Keratinocyte (primary cell): ENCODE data around the gene THRB. TPM values are rescaled to one million over a fixed set of nuclear protein-coding genes. Genes with fewer than 3 reads are reported as not detected.

Experiments
- DNase-seq: peaks from one replicate; pipeline ENCODE4 v3.0.0-alpha.2; 2011; ENCODE audit warnings: low read depth, missing footprints, low spot score
- FAIRE-seq: peaks from 2 replicates; lab custom pipeline; 2011; peaks lifted over from hg19 to GRCh38; lab: Jason Lieb, UNC
- H2AFZ ChIP-seq: 2 replicates; pipeline ENCODE4 v1.6.0; 2012; ENCODE audit warnings: low read length, control low read depth, inconsistent platforms; ENCODE audit not compliant: control insufficient read depth
- H3K27ac ChIP-seq: 2 replicates; pipeline ENCODE4 v1.5.1; 2011; ENCODE audit warnings: low read length; ENCODE audit not compliant: control insufficient read depth, insufficient read depth
- H3K27me3 ChIP-seq: 3 replicates; pipeline ENCODE4 v1.6.0; 2011; ENCODE audit warnings: low read length; ENCODE audit not compliant: control insufficient read depth, insufficient read depth; ENCODE audit errors: extremely low read depth
- H3K36me3 ChIP-seq, 2 experiments: 2 replicates in 1 of 2; 3 replicates in 1 of 2; pipeline ENCODE4 v1.5.1; 2011; ENCODE audit warnings: low read length in 2 of 2, mild to moderate bottlenecking in 1 of 2; ENCODE audit not compliant: control insufficient read depth in 2 of 2, insufficient read depth in 2 of 2; ENCODE audit errors: extremely low read depth in 1 of 2
- H3K4me1 ChIP-seq: 3 replicates; pipeline ENCODE4 v1.5.1; 2011; ENCODE audit warnings: low read length; ENCODE audit not compliant: control insufficient read depth, insufficient read depth; ENCODE audit errors: extremely low read depth
- H3K4me2 ChIP-seq: 3 replicates; pipeline ENCODE4 v1.6.0; 2011; ENCODE audit warnings: low read depth, low read length; ENCODE audit not compliant: control insufficient read depth, insufficient read depth; ENCODE audit errors: extremely low read depth
- H3K4me3 ChIP-seq, 3 experiments: fragments of 200-600 bp in 1 of 3; sonication (generic) in 1 of 3; 2 replicates in 2 of 3; 3 replicates in 1 of 3; pipeline ENCODE4 v1.5.1; 2011 to 2016; ENCODE audit warnings: low read length in 3 of 3, mild to moderate bottlenecking in 3 of 3, control low read depth in 2 of 3, inconsistent platforms in 1 of 3, low read depth in 1 of 3, mixed read lengths in 1 of 3, mixed run types in 1 of 3, moderate library complexity in 1 of 3; ENCODE audit not compliant: control insufficient read depth in 2 of 3, insufficient read depth in 2 of 3; ENCODE audit errors: extremely low read depth in 1 of 3
- H3K79me2 ChIP-seq: 2 replicates; pipeline ENCODE4 v1.6.0; 2012; ENCODE audit warnings: low read length; ENCODE audit not compliant: control insufficient read depth, insufficient read depth
- H3K9ac ChIP-seq: 3 replicates; pipeline ENCODE4 v1.6.0; 2011; ENCODE audit warnings: low read length; ENCODE audit not compliant: control insufficient read depth, insufficient read depth; ENCODE audit errors: extremely low read depth
- H3K9me1 ChIP-seq: 3 replicates; pipeline ENCODE4 v1.6.0; 2011; ENCODE audit warnings: low read length; ENCODE audit not compliant: control insufficient read depth, insufficient read depth; ENCODE audit errors: extremely low read depth
- H3K9me3 ChIP-seq: 2 replicates; pipeline ENCODE4 v1.5.1; 2012; ENCODE audit warnings: low read depth, low read length; ENCODE audit not compliant: control insufficient read depth
- H4K20me1 ChIP-seq: 3 replicates; pipeline ENCODE4 v1.6.0; 2011; ENCODE audit warnings: low read length; ENCODE audit not compliant: control insufficient read depth, insufficient read depth; ENCODE audit errors: extremely low read depth
- EZH2 ChIP-seq: IDR thresholded peaks from one replicate; pipeline ENCODE4 v1.6.1; 2012; ENCODE audit warnings: inconsistent platforms, mild to moderate bottlenecking, low read length, moderate library complexity
- dilution Hi-C: fragments of 300-500 bp; cut with MboI; formaldehyde crosslinking; loops from one replicate; pipeline ENCODE4 v1.7.0; 2020; ENCODE audit warnings: low sequenced_read_pairs; ENCODE audit not compliant: extremely low pct_ligation_motif_present
- polyA plus RNA-seq, 5 experiments: library from polyadenylated mRNA; depleted of rRNA in 3 of 5; stranded (reverse) in 3 of 5; stranded (forward) in 1 of 5; unstranded in 1 of 5; fragments of >200 nt; gene quantifications; 1 replicate in 1 of 5; 2 replicates in 3 of 5; 3 replicates in 1 of 5; pipeline versions ENCODE4 v1.2.1 to v1.2.3, GENCODE V29; 2011 to 2012; ENCODE audit warnings: missing spikeins in 2 of 5, low read depth in 1 of 5, low replicate concordance in 1 of 5
- TF ChIP-seq, protein P1 (sequence below), 3 experiments: IDR thresholded peaks in 1 of 3; conservative IDR thresholded peaks in 1 of 3; optimal IDR thresholded peaks in 1 of 3; 2 replicates in 2 of 3; 3 replicates in 1 of 3; pipeline versions ENCODE3 to v1.5.1; 2011; ENCODE audit warnings: low read length in 3 of 3, mild to moderate bottlenecking in 3 of 3, moderate library complexity in 2 of 3, control low read depth in 1 of 3, inconsistent platforms in 1 of 3; ENCODE audit not compliant: insufficient read depth in 2 of 3; ENCODE audit errors: extremely low read depth in 1 of 3

THRB gene
- polyA plus RNA-seq, 1 donor (not counting 4 experiments of a cell fraction or from before 2014, with no cell fraction given): 2.6 TPM

DNA sequence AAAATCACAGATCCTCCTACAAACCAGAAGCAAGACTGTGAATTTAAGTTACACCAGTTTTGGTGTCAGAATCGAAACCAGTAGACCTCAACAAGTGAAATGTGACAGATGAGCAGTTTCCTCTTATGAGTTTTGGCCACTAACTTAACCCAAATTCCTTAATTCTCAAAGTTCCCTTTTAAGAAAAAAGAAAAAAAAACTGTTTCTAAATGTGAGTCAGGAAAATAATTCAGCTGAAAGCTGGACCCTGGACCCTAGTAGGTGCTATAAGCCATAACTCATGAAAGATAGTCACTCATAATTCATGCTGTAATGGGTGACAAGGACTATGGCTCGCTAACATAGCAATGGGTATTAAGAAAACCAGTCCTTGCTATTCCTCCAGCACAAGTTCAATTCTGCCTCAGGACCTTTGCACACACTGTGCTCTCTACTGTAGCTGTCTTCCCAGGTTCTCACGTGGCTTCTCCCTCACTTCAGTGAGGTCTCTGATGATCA, 9.0 kb upstream of the THRB start:
- FAIRE-seq: no peak
- dilution Hi-C loops: no loop called here

DNA sequence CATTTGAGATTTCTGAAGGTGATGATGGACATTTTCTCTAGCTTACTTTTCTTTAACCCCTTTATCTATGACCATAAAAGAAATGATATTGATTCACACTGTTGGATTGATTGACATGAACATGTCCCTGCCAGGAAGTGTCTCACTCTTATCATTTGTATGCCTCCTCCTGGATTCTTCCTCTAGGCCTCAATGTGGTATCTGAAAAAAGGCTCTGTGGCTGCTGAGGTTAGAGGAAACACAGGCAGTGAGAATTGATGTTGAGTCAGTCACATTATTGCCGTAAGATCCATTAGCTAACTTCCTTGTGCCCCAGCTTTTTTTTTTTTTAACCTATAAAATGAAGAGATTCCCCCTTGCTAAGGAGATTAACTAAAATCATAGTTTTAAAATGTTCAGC, 8.0 kb upstream of the THRB start:
- FAIRE-seq (peak; percentile 90), DNase-seq (no peak)
- H3K4me3 ChIP-seq: no peak overlapping the region
- H3K4me1 ChIP-seq: peaks cover 6% of the 10 kb centered on the region
- H3K9me3 ChIP-seq: no peaks in the 10 kb centered on the region
- no peaks in the 10 kb centered on the region for H4K20me1 ChIP-seq
- dilution Hi-C loops: no loop called here
- TF ChIP-seq, protein P1, sequence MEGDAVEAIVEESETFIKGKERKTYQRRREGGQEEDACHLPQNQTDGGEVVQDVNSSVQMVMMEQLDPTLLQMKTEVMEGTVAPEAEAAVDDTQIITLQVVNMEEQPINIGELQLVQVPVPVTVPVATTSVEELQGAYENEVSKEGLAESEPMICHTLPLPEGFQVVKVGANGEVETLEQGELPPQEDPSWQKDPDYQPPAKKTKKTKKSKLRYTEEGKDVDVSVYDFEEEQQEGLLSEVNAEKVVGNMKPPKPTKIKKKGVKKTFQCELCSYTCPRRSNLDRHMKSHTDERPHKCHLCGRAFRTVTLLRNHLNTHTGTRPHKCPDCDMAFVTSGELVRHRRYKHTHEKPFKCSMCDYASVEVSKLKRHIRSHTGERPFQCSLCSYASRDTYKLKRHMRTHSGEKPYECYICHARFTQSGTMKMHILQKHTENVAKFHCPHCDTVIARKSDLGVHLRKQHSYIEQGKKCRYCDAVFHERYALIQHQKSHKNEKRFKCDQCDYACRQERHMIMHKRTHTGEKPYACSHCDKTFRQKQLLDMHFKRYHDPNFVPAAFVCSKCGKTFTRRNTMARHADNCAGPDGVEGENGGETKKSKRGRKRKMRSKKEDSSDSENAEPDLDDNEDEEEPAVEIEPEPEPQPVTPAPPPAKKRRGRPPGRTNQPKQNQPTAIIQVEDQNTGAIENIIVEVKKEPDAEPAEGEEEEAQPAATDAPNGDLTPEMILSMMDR (optimal IDR thresholded peaks at IDR 0.05 in 1 of 3, IDR thresholded peaks at IDR 0.05 in 1 of 3, conservative IDR thresholded peaks at IDR 0.05 in 1 of 3; ENCODE audit: extremely low read depth in 1 of 3, insufficient read depth in 2 of 3, low read length in 3 of 3): no peak
- no peak for TF ChIP-seq EZH2
- H3K27ac ChIP-seq: no peak overlapping the region
- no peaks in the 10 kb centered on the region for H3K27me3 ChIP-seq
- H3K79me2 ChIP-seq: no peaks in the 10 kb centered on the region
- H2AFZ ChIP-seq: no peak overlapping the region
- no peak overlapping the region for H3K4me2 ChIP-seq
- no peaks in the 10 kb centered on the region for H3K36me3 ChIP-seq
- no peak overlapping the region for H3K9ac ChIP-seq
- no peaks in the 10 kb centered on the region for H3K9me1 ChIP-seq

More for the DNA sequence above, 9.0 kb upstream of the THRB start:
- no peaks in the 10 kb centered on the region for H3K9me3 ChIP-seq
- H2AFZ ChIP-seq: no peak overlapping the region
- no peaks in the 10 kb centered on the region for H3K36me3 ChIP-seq
- H3K4me2 ChIP-seq: no peak overlapping the region
- no peak for TF ChIP-seq EZH2
- TF ChIP-seq, protein P1 (optimal IDR thresholded peaks at IDR 0.05 in 1 of 3, IDR thresholded peaks at IDR 0.05 in 1 of 3, conservative IDR thresholded peaks at IDR 0.05 in 1 of 3; ENCODE audit: extremely low read depth in 1 of 3, insufficient read depth in 2 of 3, low read length in 3 of 3): no peak
- H3K27ac ChIP-seq: no peak overlapping the region
- no peaks in the 10 kb centered on the region for H3K9me1 ChIP-seq
- H3K79me2 ChIP-seq: no peaks in the 10 kb centered on the region
- H3K27me3 ChIP-seq: no peaks in the 10 kb centered on the region
- no peak overlapping the region for H3K4me3 ChIP-seq
- no peaks in the 10 kb centered on the region for H4K20me1 ChIP-seq
- H3K4me1 ChIP-seq: peaks cover 9% of the 10 kb centered on the region
- DNase-seq: no peak
- no peak overlapping the region for H3K9ac ChIP-seq
